HUES6 (cell line): ENCODE results near the gene TCF12.
"Not testable (repeated sequence)": the region's sequence is repeated elsewhere in the genome, so short reads cannot be mapped to it uniquely, and the experiment has no call there.

Experiments
- H3K27ac ChIP-seq: 2 replicates; pipeline ENCODE4 v1.7.0; 2013; ENCODE audit warnings: low read depth, mild to moderate bottlenecking, low read length, inconsistent platforms
- H3K27me3 ChIP-seq: 2 replicates; pipeline ENCODE4 v1.6.1; 2013; ENCODE audit warnings: low read length; ENCODE audit not compliant: control insufficient read depth, insufficient read depth
- H3K36me3 ChIP-seq: 2 replicates; pipeline ENCODE4 v1.6.1; 2013; ENCODE audit warnings: low read length; ENCODE audit not compliant: control insufficient read depth, insufficient read depth
- H3K4me1 ChIP-seq: 2 replicates; pipeline ENCODE4 v1.6.1; 2013; ENCODE audit warnings: low read length; ENCODE audit not compliant: control insufficient read depth, insufficient read depth
- H3K4me3 ChIP-seq: 2 replicates; pipeline ENCODE4 v1.5.1; 2013; ENCODE audit warnings: low read depth, low read length
- H3K9ac ChIP-seq: one replicate; pipeline ENCODE4 v1.6.1; 2013; ENCODE audit warnings: mild to moderate bottlenecking, low read length
- H3K9me3 ChIP-seq: 2 replicates; pipeline ENCODE4 v1.6.1; 2013; ENCODE audit warnings: low read depth, low read length; ENCODE audit not compliant: control insufficient read depth, insufficient read depth

The TCF12 gene

DNA sequence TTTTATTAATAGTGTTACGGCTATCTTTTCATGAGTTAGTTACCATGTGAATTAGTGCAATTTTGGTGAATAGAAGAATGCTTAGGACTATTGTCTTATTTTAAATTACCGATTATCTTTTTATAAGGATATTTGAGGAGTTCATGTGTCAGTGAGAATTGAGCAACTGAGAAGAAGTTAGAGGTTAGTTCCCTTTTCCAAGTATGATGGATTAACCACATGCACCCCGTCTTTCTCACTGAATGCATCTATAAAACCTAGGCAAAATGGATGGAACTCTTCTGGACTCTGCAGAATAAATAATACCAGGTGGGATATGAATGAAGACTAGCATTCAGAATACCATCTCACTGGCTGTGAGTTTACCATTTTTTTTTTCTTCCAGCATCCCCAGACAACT, 74.3 kb downstream of the TCF12 start:
- Histone ChIP-seq H3K4me1 (peaks cover 12% of the 10 kb centered on the region; the same call in 1 of the 2 replicates), H3K4me3 (no peak overlapping the region), H3K27ac (no peak overlapping the region), H3K9ac (no peak overlapping the region), H3K9me3 (no peaks in the 10 kb centered on the region), H3K27me3 (no peaks in the 10 kb centered on the region), H3K36me3 (peaks cover 7% of the 10 kb centered on the region)

DNA sequence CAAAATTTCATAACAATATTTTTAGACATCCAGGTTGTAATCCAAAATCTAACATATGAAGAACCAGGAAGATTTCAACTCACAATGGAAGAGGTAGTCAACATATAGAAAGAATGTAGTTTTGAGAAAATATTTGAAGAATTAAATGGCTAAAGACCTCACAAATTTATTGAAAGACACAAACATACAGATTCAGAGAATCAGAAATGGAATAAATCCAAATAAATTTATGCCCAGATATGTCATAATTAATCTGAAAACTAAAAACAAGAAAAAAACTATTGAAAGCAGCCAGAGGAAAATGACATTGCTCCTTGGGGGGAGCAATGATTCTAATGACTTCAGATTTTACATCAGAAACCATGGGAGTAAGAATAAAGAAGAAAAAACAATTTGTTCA, 75.8 kb downstream of the TCF12 start:
- Histone ChIP-seq H3K27me3 (no peaks in the 10 kb centered on the region), H3K9ac (no peak overlapping the region), H3K9me3 (no peaks in the 10 kb centered on the region), H3K4me3 (no peak overlapping the region), H3K27ac (no peak overlapping the region), H3K4me1 (0 out of 2 replicates have a peak, but pooled peaks cover 3% of the 10 kb centered on the region), H3K36me3 (peaks cover 7% of the 10 kb centered on the region)

DNA sequence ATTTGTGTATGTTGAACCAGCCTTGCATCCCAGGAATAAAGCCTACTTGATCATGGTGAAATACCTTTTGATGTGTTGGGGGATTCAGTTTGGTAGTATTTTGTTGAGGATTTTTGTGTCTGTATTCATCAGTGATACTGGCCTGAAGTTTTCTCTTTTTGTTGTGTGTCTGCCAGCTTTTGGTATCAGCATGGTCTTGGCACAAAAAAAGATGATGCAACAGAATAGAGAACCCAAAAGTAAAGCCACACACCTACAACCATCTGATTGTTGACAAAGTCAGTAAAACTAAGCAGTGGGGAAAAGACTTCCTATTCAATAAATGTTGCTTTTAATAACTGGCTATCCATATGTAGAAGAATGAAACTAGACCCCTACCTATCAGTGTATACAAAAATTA, 77.6 kb downstream of the TCF12 start:
- no peak overlapping the region for H3K4me3 ChIP-seq
- no peak overlapping the region for H3K9ac ChIP-seq
- peaks cover 7% of the 10 kb centered on the region for H3K36me3 ChIP-seq
- H3K27me3 ChIP-seq = no peaks in the 10 kb centered on the region
- no peak overlapping the region for H3K27ac ChIP-seq
- no peaks in the 10 kb centered on the region for H3K9me3 ChIP-seq
- no peaks in the 10 kb centered on the region for H3K4me1 ChIP-seq

DNA sequence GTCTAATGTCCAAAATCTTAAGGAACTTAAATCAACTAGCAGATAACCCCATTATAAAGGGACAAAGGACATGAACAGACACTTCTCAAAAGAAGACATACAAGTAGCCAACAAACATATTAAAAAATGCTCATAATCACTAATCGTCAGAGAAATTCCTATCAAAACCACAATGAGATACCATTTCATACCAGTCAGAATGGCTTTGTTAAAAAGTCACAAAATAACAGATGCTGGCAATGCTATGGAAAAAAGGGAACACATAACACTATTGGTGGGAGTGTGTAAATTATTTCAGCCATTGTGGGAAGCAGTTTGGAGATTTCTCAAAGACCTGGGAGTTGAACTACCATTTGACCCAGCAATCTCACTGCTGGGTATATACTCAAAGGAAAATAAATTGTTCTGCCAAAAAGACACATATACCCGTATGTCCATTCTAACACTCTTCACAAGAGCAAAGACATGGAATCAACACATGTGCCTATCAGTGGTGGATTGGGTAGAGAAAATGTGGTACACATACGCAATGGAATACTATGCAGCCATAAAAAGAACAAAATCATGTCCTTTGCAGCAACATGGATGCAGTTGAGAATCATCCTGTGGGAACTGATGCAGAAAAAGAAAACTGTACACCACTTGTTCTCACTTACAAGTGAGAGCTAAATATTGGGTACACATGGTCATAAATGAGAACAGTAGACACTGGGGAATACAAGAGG, 78.5 kb downstream of the TCF12 start:
- no peaks in the 10 kb centered on the region for H3K9me3 ChIP-seq
- no peak overlapping the region for H3K9ac ChIP-seq
- H3K4me1 ChIP-seq = no peaks in the 10 kb centered on the region
- H3K27ac ChIP-seq = no peak overlapping the region
- H3K36me3 ChIP-seq = peaks cover 7% of the 10 kb centered on the region
- no peaks in the 10 kb centered on the region for H3K27me3 ChIP-seq
- no peak overlapping the region for H3K4me3 ChIP-seq

DNA sequence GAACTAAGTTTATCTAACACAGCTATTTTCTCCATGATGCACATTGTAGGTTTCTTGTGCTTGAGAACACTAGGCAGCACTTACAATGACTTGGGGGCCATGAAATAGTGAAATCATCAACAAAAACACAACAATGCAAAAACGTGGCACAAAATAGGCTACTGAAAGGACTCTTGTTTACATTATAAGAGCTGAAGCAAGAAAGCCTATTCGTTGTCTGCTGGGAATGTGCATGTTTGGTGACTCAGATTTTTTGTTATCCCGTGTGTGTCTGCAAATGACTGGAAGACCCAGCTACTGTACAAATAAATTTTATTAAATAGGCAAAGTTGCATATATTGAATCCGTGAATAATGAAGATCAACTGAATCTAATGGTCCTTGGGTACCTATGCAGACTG, 85.0 kb downstream of the TCF12 start:
- no peak overlapping the region for H3K9ac ChIP-seq
- H3K36me3 ChIP-seq = no peaks in the 10 kb centered on the region
- no peak overlapping the region for H3K27ac ChIP-seq
- H3K4me1 ChIP-seq = peaks cover 4% of the 10 kb centered on the region; the same call in 1 of the 2 replicates
- H3K27me3 ChIP-seq = no peaks in the 10 kb centered on the region
- no peak overlapping the region for H3K4me3 ChIP-seq
- no peaks in the 10 kb centered on the region for H3K9me3 ChIP-seq

DNA sequence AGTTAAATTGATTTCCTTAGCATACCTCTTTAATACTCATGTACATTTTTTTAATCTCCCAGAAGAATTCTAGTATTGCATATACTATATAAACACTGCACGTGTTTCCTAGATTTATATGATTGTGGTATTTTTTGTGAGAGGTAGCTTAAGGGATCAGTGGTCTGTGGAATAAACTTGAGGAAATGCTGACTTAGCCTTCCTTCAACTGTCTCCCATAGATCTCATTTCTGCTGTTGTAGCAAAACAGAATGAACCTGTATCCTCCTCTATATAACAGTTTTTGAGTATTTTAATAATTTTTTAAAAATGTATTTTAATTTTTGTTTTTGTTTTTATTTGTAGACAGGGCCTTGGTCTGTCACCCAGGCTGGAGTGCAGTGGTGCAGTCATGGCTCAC, 86.8 kb downstream of the TCF12 start:
- Histone ChIP-seq H3K27me3 (no peaks in the 10 kb centered on the region), H3K36me3 (no peaks in the 10 kb centered on the region), H3K9me3 (no peaks in the 10 kb centered on the region), H3K4me1 (peaks cover 4% of the 10 kb centered on the region; the same call in 1 of the 2 replicates), H3K9ac (no peak overlapping the region), H3K4me3 (no peak overlapping the region), H3K27ac (no peak overlapping the region)

DNA sequence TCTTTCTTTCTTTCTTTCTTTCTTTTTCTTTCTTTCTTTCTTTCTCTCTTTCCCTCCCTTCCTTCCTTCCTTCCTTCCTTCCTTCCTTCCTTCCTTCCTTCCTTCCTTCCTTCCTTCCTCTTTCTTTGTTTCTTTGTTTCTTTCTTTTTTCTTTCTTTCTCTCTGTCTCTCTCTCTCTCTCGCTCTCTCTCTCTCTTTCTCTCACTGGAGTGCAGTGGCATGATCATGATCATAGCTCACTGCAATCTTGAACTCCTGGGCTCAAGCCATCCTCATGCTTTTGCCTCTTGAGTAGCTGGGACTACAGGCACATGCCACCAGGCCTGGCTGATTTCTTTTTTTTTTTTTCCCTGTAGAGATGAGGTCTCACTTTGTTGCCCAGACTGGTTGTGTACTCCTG, 89.4 kb downstream of the TCF12 start:
- H3K27ac ChIP-seq, H3K4me1 ChIP-seq, H3K9ac ChIP-seq, H3K36me3 ChIP-seq, H3K27me3 ChIP-seq, H3K4me3 ChIP-seq, H3K9me3 ChIP-seq: not testable (repeated sequence)

DNA sequence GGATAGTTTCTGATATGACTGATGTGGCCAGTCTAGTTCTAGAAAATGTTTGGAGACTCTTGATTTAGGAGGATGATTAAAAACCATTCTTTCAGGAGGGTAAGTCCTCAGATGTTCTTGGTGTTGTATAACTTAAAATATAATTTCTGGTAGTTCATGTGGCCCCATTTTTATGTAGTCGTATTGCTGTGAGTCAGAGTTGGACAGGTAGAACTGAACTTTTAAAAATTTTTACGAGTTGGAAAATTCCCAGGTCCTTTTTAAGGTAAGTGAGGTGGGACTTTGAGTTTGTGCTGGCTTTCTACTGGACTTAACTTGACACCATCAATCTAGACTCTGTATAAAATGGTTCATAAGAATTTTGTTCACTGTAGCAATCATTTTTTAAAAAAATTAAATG, 92.3 kb downstream of the TCF12 start:
- no peak overlapping the region for H3K4me3 ChIP-seq
- no peak overlapping the region; the same call in 1 of the 2 replicates for H3K27ac ChIP-seq
- no peak overlapping the region for H3K9ac ChIP-seq
- peaks cover 3% of the 10 kb centered on the region; the same call in 1 of the 2 replicates for H3K4me1 ChIP-seq
- H3K9me3 ChIP-seq = no peaks in the 10 kb centered on the region
- no peaks in the 10 kb centered on the region for H3K27me3 ChIP-seq
- H3K36me3 ChIP-seq = no peaks in the 10 kb centered on the region

DNA sequence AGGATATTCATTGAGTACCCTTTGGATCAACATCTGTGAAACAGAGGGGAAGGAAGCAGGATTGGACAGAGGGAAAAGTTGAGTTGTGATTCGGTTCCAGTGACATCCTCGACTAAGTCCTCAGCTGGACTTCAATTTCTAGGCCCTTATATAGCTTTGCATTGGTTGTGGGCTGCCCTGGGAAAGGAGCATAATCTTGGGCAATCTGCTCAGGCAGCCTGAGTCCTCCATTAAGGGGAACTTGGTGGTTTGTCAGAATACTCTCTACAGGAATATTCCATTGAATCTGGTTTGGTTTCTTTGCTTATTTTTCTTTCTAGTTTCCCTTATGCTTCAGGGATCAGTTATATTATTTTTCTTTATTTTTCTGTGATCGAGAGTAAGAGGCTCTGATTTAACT, 94.1 kb downstream of the TCF12 start:
- Histone ChIP-seq H3K4me3 (no peak overlapping the region), H3K27ac (no peak overlapping the region), H3K9me3 (no peaks in the 10 kb centered on the region), H3K27me3 (no peaks in the 10 kb centered on the region), H3K36me3 (no peaks in the 10 kb centered on the region), H3K9ac (no peak overlapping the region), H3K4me1 (peaks cover 15% of the 10 kb centered on the region)

DNA sequence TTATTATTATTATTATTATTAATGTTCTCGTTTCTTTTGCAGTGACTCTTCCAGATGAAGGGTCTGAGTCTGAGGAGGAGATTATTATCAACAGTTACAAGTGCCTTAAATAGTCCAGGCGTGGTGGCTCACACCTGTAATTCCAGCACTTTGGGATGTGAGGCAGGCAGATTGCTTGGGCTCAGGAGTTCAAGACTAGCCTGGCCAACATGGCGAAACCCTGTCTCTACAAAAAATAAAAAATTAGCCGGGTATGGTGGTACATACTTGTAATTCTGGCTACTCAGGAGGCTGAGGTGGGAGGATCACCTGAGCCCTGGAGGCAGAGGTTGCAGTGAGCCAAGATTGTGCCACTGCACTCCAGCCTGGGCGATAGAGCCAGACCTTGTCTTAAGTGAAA, 96.5 kb downstream of the TCF12 start:
- H3K4me1 ChIP-seq = peaks cover 23% of the 10 kb centered on the region
- not testable (repeated sequence) for H3K9me3 ChIP-seq, H3K4me3 ChIP-seq, H3K27ac ChIP-seq, H3K36me3 ChIP-seq, H3K27me3 ChIP-seq, H3K9ac ChIP-seq

DNA sequence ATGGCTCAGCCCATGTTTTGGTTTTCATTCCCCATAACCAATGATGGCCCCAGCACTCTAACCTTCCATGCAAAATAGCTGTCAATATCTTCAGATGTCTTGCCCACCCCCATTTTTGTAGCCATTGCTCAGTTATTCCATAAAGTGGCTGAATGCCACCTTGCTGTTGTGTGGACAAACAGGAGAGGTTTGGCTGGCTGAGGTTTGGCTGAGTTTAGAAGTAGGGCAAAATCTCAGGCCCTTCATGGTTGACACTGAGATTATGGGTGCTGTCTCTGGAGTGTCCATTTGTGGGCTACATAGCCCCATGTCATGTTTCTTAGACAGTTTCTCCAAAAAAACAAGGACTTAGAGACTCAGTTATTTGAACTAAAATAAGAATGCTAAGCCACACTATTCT, 96.9 kb downstream of the TCF12 start:
- no peak overlapping the region for H3K9ac ChIP-seq
- no peak overlapping the region for H3K27ac ChIP-seq
- H3K9me3 ChIP-seq = no peaks in the 10 kb centered on the region
- peaks cover 23% of the 10 kb centered on the region for H3K4me1 ChIP-seq
- no peaks in the 10 kb centered on the region for H3K27me3 ChIP-seq
- no peak overlapping the region for H3K4me3 ChIP-seq
- H3K36me3 ChIP-seq = no peaks in the 10 kb centered on the region
